Measurements from ENCODE around the gene KIF26B.

KIF26B gene

GRCh38 chr1:245582026-245582425, 427.2 kb downstream of the KIF26B start:
- DNase-seq (ENCODE audit: extremely low read depth in 1 of 2, low read depth in 1 of 2) = no peak

GRCh38 chr1:245583081-245583480, 428.3 kb downstream of the KIF26B start:
- no peak for DNase-seq (ENCODE audit: extremely low read depth in 1 of 2, low read depth in 1 of 2)

DNA sequence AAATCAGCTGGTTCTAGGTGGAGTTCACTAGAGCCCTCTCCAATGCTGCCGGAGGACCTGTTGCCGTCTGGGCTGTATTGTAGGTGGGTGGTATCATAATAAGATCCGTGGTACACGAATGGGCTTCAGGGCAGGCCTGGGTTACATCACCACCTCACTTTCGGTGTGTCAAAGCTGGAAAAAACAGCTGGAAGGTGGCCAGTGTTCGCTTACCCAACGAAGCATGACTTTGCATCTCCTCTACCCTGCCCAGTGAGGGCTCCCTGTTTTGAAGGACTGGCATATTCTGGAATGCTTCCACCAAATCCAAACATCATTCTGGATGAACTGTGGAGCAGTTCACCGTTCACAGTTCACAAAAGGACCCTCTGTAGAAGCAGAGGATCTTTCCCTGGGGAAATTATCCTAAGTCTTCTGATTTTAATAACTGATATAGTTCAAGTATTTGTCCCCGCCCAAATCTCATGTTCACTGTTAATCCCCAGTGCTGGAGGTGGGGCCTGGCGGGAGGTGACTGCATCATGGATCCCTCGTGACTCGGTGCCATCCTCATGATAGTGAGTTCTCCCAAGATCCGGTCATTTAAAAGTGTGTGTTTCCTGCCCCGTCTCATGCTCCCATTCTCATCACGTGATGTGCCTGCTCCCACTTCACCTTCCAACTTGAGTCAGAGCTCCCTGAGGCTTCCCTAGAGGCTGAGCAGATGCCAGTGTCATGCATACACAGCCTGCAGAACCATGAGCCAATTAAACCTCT, 429.0 kb downstream of the KIF26B start:
- no peak for DNase-seq (ENCODE audit: extremely low read depth in 1 of 2, low read depth in 1 of 2)

DNA sequence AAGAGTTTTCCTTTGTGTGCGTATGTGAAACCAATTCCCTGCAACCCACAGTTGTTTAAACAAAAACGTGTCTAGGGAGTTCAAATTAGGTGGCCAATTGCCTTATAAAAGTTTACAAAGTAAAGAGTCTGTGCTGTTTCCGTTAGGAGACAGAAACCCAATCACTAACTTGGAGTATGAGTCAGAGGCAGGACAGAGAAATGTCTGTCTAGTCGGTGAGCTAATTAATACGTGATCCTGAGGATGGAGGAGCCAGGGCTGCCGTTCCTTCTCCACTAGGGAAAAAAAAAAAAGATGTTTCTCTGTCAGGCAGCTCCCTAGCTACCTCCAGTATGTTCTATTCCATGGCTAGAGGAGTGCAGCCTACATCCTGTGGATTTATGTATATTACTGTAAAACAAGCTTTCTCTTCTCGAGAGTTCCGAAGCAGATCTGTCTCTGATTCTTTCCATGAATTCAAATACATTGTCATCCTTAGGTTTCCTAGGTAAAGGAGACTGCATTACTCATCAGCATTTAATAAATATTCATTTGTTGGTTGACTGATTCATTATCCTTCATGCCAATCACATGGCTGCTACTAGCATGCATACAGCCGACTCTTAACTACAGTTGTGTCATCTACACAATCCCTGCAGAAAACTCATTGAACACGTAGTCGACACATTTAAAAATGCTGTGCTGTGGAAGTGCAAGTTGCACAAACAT, 430.6 kb downstream of the KIF26B start:
- DNase-seq (ENCODE audit: extremely low read depth in 1 of 2, low read depth in 1 of 2) = no peak

- DNase-seq (ENCODE audit: extremely low read depth in 1 of 2, low read depth in 1 of 2) = no peak
These were observed 432.8 kb downstream of the KIF26B start for GRCh38 chr1:245587435-245588115.

- no peak for DNase-seq (ENCODE audit: extremely low read depth in 1 of 2, low read depth in 1 of 2)
These were observed 433.4 kb downstream of the KIF26B start for GRCh38 chr1:245588116-245588639.

DNA sequence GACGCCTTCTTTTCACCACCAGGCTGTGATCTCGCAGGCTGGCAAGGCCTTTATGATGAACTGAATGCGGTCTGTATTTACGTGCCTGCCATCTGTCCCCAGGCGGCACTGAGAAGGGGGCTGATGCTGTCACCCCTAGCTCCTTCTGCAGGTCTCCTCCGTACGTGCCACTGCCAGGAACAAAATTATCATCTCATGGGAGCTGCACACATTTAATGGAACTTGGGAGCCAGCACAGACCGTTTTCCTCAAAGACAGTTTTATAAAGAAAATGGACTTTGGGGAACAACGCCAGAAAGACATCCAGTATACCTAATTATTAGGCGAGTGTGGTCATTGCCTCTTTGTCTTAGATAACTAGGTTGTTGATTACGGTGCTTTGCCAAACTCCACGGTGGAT, 434.5 kb downstream of the KIF26B start:
- DNase-seq (ENCODE audit: extremely low read depth in 1 of 2, low read depth in 1 of 2) = no peak

DNA sequence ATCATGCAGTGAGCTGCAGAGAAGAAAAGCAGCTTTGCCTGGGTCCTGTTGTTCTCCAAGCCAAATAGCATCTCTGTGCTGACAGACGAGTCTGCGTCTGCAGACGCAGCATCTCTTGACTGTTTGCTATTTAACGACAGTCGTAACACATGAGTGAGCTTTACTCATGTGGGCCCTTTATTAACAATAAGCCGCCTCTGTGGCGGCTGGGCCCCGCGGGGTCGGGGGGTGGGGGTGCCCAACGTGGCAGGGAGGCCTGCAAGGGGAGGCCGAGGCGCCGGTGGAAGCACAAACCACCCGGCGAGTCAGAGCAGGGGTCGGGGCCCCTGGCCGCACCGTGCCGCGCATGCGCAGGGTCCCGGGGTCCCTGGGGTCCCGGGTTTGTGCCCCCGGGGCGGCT, 435.1 kb downstream of the KIF26B start:
- DNase-seq (ENCODE audit: extremely low read depth in 1 of 2, low read depth in 1 of 2) = no peak

DNA sequence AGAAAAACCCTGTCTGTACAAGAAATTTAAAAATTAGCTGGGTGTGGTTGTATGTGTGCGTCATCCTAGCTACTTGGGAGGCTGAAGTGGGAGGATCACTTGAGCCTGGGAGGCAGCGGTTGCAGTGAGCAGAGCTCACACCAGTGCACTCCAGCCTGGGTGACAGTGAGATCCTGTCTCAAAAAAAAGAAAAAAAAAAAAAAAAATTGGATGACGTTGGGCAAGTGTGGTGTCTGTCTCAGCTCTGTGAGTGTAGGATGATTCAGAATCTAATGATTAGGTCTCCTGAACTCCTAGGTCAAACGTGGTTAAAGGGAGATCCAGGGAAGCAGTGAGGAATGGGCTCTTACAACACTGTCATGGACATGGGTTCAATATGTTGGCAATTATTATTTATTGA, 435.9 kb downstream of the KIF26B start:
- DNase-seq (ENCODE audit: extremely low read depth in 1 of 2, low read depth in 1 of 2) = no peak

DNA sequence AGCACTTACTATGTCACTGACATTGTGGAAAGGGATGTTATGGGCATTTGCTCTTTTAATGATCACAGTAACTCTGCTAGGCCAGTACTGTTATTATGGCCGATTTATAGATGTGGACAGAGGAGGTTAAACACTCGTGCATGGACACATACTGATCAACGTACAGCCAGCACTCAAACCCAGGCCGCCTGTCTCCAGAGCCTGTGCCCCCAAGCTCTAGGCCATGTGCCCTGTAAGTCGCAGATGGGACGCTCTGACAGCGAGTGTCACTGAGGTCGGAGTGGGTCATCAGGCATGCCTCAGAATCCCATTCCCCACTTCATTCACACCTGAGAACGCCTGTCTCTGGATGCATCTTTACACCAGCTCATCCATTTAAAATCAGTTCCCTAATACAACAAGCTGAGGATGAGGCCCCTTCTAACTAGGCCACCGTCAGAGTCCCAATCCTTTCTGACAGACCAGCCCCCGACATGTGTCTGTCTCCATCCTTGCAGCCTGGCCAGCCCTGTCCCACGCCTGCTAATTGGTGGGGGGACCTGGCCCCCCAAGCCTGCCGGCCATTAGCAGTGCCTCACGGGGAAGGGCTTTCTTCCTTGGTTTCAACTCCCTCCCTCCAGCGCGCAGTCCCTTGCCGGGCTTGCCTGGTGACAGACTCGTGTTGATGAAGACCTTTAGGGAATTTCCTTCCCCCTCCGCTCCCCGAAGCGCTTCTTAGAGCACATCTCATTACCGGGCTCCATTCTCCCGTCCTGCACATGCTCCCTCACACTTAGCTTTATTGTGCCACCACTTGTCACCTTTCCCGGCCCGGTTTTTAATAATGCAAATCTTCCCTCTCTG, 436.8 kb downstream of the KIF26B start:
- no peak for DNase-seq (ENCODE audit: extremely low read depth in 1 of 2, low read depth in 1 of 2)

GRCh38 chr1:245592189-245592460, 437.3 kb downstream of the KIF26B start:
- no peak for DNase-seq (ENCODE audit: extremely low read depth in 1 of 2, low read depth in 1 of 2)

DNA sequence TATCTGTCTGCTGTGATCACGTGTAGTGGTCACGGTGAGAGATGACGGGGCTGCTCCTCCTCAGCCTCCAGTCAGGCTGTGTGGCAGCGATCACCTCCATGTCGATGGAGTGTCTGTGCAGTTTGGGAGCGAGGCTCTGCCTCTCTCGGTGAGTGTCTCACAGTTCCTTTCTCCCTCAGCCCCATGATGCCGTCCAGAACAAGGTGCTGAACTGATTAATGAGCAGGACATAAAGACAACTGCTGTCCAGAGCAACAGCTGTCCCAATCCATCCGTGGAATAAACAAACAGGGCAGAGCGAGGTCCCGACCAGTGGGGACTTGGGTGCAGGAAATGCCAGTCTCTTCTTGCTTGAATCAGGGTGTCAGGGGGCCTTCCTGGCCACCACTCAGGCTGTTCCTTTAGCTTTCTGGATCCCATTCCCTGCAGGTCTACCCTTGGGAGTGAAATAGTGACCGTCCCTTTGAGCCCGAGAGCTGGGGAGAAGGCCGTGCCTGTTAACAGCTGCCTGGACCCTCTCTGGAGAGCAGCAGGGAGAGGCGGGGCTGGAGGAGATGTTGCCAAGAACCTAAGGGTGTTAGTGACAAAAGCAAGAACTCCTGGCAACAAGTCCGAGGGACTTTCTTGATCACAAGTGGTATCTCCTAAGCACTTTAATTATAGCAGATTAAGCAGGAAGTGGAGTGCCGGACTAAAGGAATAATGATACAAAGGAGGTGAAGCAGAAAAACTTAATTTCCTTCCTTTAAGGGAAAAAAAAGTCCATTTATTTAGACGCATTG, 443.9 kb downstream of the KIF26B start:
- DNase-seq (ENCODE audit: extremely low read depth in 1 of 2, low read depth in 1 of 2) = no peak

GRCh38 chr1:245599371-245600174, 444.8 kb downstream of the KIF26B start:
- DNase-seq (ENCODE audit: extremely low read depth in 1 of 2, low read depth in 1 of 2) = no peak

DNA sequence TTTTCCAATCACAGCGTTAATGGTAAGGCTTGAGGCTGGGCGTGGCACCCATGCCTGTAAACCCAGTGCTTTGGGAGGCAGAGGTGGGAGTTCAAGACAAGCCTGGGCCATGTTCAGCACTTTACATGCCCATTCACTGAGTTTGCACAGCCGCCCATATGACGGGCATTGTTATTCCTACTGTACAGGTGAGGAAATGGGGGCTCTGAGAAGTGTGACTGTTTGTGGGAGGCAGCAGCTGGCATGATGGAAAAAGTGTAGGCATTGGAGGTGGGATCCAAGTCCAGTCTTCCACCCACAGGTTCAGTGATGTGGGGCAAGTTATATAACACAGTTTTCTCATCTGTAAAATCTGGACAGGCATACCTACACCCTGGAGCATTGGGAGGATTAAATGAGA, 445.9 kb downstream of the KIF26B start:
- no peak for DNase-seq (ENCODE audit: extremely low read depth in 1 of 2, low read depth in 1 of 2)

GRCh38 chr1:245603311-245603865, 448.6 kb downstream of the KIF26B start:
- no peak for DNase-seq (ENCODE audit: extremely low read depth in 1 of 2, low read depth in 1 of 2)

- no peak for DNase-seq (ENCODE audit: extremely low read depth in 1 of 2, low read depth in 1 of 2)
These were observed 450.2 kb downstream of the KIF26B start for GRCh38 chr1:245604979-245605378.

DNA sequence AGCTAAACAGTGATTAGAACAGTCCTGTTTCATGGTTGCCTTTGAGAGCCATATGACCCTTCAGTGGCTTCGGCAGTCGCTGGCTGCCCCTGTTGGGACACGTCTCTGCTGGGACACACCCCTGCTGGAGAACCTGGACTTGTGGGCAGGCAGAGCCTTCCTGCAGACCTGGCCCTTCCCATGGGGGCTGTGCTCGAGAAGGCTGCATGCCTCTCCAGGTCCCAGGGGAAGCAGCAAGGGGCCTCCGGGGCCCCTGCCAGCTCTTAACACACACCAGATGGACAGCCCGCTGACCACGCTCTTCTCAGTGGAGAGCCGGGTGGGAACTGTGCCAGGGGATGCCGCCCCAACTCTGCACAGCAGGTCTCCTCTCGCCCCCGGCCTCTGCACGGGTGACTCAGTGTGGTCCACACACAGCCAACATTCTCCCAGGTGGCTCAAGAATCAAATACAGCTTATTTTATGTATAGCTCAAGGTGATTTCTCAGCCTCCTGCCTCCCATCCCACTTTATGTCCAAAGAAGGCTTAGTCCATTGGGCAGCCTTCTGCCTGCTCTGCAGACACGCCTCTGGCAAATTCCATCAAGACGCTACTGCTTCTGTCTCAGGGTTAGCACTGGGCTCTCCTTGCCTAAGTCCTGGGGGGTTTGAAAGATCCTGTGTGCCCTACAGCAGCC, 450.8 kb downstream of the KIF26B start:
- no peak for DNase-seq (ENCODE audit: extremely low read depth in 1 of 2, low read depth in 1 of 2)

- no peak for DNase-seq (ENCODE audit: extremely low read depth in 1 of 2, low read depth in 1 of 2)
These were observed 451.5 kb downstream of the KIF26B start for GRCh38 chr1:245606157-245606725.

All from activated CD8-positive, alpha-beta memory T cell treated with anti-CD3 and anti-CD28 coated beads for 1 hour (primary cell).